ENCODE results near the gene SLC16A3. TPM values are rescaled to one million over a fixed set of nuclear protein-coding genes. Genes with fewer than 3 reads are reported as not detected.
A peak's percentile ranks its signal among the peaks of the same experiment; 100 is the strongest.

SLC16A3 gene
- total RNA-seq, 1 experiment from 2014 or later = 28.7 TPM

- Mint-ChIP-seq H3K27ac (peak overlapping the region; percentile 32; the same call in 1 of the 2 replicates), H3K9me3 (no peaks in the 10 kb centered on the region), H3K27me3 (ENCODE audit: low read depth) (no peaks in the 10 kb centered on the region), H3K4me3 (no peak overlapping the region), H3K4me1 (no peaks in the 10 kb centered on the region), H3K36me3 (peaks cover 76% of the 10 kb centered on the region)
- DNase-seq (ENCODE audit: low spot score) = no peak
- CTCF ChIA-PET = interaction anchor here (1.6 kb wide), 1 partner anchor 10 kb away, joined by 4 read pairs; no protein-coding TSS in a partner anchor
- no peak for ATAC-seq
- POLR2A ChIA-PET = no interaction called here
- TF ChIP-seq ZNF512 (CRISPR knock-in tag; IDR thresholded peaks at IDR 0.05; ENCODE audit: borderline replicate concordance) (no peak), RELA (CRISPR knock-in tag; IDR thresholded peaks at IDR 0.05; ENCODE audit: borderline replicate concordance) (no peak), ZNF121 (CRISPR knock-in tag; IDR thresholded peaks at IDR 0.05) (no peak), FOXK1 (CRISPR knock-in tag; IDR thresholded peaks at IDR 0.05) (no peak), CREB1 (CRISPR knock-in tag; IDR thresholded peaks at IDR 0.05) (no peak), TCF7 (CRISPR knock-in tag; IDR thresholded peaks at IDR 0.05; ENCODE audit: low read depth) (no peak), NR3C1 (CRISPR knock-in tag; conservative IDR thresholded peaks at IDR 0.05; ENCODE audit: low read depth) (no peak), OVOL2 (CRISPR knock-in tag; IDR thresholded peaks at IDR 0.05; ENCODE audit: borderline replicate concordance) (no peak), ZNF317 (CRISPR knock-in tag; IDR thresholded peaks at IDR 0.05; ENCODE audit: borderline replicate concordance, low read depth) (no peak), STAT6 (CRISPR knock-in tag; conservative IDR thresholded peaks at IDR 0.05; ENCODE audit: low read depth) (no peak), ZNF423 (CRISPR knock-in tag; IDR thresholded peaks at IDR 0.05) (no peak), ATF6 (CRISPR knock-in tag; IDR thresholded peaks at IDR 0.05) (no peak), NFE2L1 (CRISPR knock-in tag; IDR thresholded peaks at IDR 0.05) (no peak)
Measured at GRCh38 chr17:82246365-82247181, 17.7 kb downstream of the SLC16A3 start.

GRCh38 chr17:82247182-82247823, 18.5 kb downstream of the SLC16A3 start:
- ChIA-PET CTCF (no interaction called here), POLR2A (no interaction called here)
- H3K4me3 Mint-ChIP-seq = no peak overlapping the region
- no peak overlapping the region for H3K27ac Mint-ChIP-seq
- no peaks in the 10 kb centered on the region for H3K27me3 Mint-ChIP-seq (ENCODE audit: low read depth)
- no peaks in the 10 kb centered on the region for H3K4me1 Mint-ChIP-seq
- peaks cover 83% of the 10 kb centered on the region for H3K36me3 Mint-ChIP-seq
- TF ChIP-seq ZNF425 (CRISPR knock-in tag; conservative IDR thresholded peaks at IDR 0.05) (no peak), OVOL2 (CRISPR knock-in tag; IDR thresholded peaks at IDR 0.05; ENCODE audit: borderline replicate concordance) (no peak), MYBL2 (CRISPR knock-in tag; IDR thresholded peaks at IDR 0.05) (no peak), ZBTB21 (CRISPR knock-in tag; IDR thresholded peaks at IDR 0.05; ENCODE audit: borderline replicate concordance) (no peak)
- DNase-seq (ENCODE audit: low spot score) (no peak), ATAC-seq (no peak)
- H3K9me3 Mint-ChIP-seq = no peaks in the 10 kb centered on the region

Measured in WTC11 (cell line).